ENCODE measurements around the gene PDE11A. TPM values are rescaled to one million over a fixed set of nuclear protein-coding genes. Genes with fewer than 3 reads are reported as not detected.

PDE11A gene
- polyA plus RNA-seq, 2 of the 4 experiments (the other 2 are of a cell fraction), result 3.6 to 5.6 TPM

DNA sequence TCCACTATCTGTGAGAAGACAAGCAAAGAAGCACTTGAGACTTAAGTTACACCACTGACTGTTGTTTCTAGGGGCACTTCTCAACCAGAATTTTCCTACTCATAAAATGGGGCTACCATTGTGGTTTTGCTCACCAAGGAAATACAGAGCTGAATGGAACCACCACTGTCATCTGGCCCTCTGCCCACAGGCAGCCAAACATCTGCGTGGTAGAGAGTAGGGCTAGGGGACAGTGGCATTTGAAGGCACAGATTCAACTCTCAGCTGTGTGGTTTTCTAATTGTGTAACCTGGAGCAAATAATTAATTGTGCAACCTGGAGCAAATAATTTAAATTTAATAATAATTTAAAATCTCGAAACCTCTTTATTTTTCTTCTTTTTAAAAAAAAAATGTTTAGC, 79.6 kb downstream of the PDE11A start:
- ChIA-PET POLR2A (no interaction called here), CTCF (interaction anchor here (1.1 to 1.5 kb wide), 2 partner anchors 10 to 77 kb away, joined by 4 to 6 read pairs; no protein-coding TSS in a partner anchor)
- Histone ChIP-seq H3K4me1 (peaks cover 25% of the 10 kb centered on the region), H3K4me2 (no peak overlapping the region), H3K27ac (0 out of 6 replicates have a peak overlapping the region, but pooled peaks of 1 of the 2 experiments have one; percentile 29), H3K4me3 (no peak overlapping the region), H3K9me3 (no peaks in the 10 kb centered on the region)
- TF ChIP-seq, protein P1, sequence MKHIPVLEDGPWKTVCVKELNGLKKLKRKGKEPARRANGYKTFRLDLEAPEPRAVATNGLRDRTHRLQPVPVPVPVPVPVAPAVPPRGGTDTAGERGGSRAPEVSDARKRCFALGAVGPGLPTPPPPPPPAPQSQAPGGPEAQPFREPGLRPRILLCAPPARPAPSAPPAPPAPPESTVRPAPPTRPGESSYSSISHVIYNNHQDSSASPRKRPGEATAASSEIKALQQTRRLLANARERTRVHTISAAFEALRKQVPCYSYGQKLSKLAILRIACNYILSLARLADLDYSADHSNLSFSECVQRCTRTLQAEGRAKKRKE (CRISPR knock-in tag; IDR thresholded peaks at IDR 0.05; ENCODE audit: low read depth), result no peak
- TF ChIP-seq, protein P2, sequence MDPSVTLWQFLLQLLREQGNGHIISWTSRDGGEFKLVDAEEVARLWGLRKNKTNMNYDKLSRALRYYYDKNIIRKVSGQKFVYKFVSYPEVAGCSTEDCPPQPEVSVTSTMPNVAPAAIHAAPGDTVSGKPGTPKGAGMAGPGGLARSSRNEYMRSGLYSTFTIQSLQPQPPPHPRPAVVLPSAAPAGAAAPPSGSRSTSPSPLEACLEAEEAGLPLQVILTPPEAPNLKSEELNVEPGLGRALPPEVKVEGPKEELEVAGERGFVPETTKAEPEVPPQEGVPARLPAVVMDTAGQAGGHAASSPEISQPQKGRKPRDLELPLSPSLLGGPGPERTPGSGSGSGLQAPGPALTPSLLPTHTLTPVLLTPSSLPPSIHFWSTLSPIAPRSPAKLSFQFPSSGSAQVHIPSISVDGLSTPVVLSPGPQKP (IDR thresholded peaks at IDR 0.05; ENCODE audit: low read depth, low read length), result no peak
- TF ChIP-seq ZNF302 (CRISPR knock-in tag; IDR thresholded peaks at IDR 0.05) (no peak), RAD21 (conservative IDR thresholded peaks at IDR 0.05 in 1 of 2, IDR thresholded peaks at IDR 0.05 in 1 of 2) (no peak), TP53 (CRISPR knock-in tag; IDR thresholded peaks at IDR 0.05) (no peak), NR3C1 (IDR thresholded peaks at IDR 0.05) (no peak)
- 64% methylated on average over 2 of the region's 2 CpGs for WGBS (ENCODE audit: missing lambda C conversion rate)
- FAIRE-seq, result no peak
- ATAC-seq, result no peak
- DNase-seq (ENCODE audit: low read depth in 1 of 2, low spot score in 1 of 2), result no peak

DNA sequence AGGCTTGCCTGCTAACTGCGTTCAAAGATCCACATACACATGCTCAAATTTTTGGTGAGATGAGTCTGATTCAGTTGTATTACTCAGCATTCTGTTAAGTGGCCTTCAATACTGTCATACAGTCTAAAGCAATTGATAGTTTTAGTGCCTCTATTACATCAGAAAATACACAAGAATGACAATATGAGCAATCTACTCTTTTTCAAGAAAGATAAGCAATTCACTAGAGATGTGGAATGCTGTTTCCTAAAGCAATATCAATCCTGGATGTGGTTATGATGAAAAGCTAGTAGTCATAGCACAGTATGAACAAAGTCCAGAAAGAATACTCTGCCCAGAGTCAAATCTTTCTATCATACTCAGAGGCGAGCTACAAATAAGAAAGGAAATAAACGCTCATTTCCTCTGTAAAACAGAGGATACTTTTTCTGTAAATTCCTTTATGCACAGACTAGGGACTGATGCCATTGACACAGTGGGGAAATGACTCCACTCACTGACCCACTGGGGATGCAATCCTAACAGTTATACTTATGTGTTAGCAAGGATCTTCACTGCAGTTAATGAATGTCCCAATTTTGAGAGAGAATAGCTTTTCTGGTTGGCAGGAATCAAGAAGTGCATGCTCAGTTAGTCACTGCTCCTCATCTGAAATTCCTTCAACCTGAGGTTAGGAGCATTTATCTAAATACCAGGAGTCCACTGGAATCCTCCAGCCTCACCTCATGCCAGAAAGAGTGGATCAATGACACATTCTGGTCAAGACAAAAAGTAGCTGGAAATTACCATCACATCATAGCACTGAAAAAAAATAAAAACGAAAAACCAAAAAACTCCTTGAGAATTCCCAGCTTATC, 83.3 kb downstream of the PDE11A start:
- DNase-seq (ENCODE audit: low read depth in 1 of 2, low spot score in 1 of 2) (peak; percentile 5 to 53), FAIRE-seq (no peak), ATAC-seq (peak; percentile 79 to 89)
- Histone ChIP-seq H3K4me1 (peaks cover 22% of the 10 kb centered on the region), H3K9me3 (no peaks in the 10 kb centered on the region), H3K4me3 (no peak overlapping the region), H3K4me2 (peak overlapping the region; percentile 53), H3K27ac (peak overlapping the region; percentile 61 to 77)
- peak; percentile 32; the same call in 1 of the 2 replicates for TF ChIP-seq JUNB (IDR thresholded peaks at IDR 0.05)
- peak; percentile 23 for TF ChIP-seq MAFK (IDR thresholded peaks at IDR 0.05; ENCODE audit: partially characterized antibody)
- no peak for TF ChIP-seq KDM5A (IDR thresholded peaks at IDR 0.05)
- no peak for TF ChIP-seq CHD2 (IDR thresholded peaks at IDR 0.05; ENCODE audit: low read length, partially characterized antibody)
- WGBS (ENCODE audit: missing lambda C conversion rate), result 3% methylated on average over 4 of the region's 4 CpGs
- POLR2A ChIA-PET, result interaction anchor here (0.6 to 1.4 kb wide), 4 partner anchors 9 to 95 kb away, joined by 3 to 5 read pairs (median 3); no protein-coding TSS in a partner anchor
- CTCF ChIA-PET, result interaction anchor here (0.7 to 1.3 kb wide), 4 partner anchors 10 to 122 kb away, joined by 3 to 5 read pairs (median 4); no protein-coding TSS in a partner anchor

DNA sequence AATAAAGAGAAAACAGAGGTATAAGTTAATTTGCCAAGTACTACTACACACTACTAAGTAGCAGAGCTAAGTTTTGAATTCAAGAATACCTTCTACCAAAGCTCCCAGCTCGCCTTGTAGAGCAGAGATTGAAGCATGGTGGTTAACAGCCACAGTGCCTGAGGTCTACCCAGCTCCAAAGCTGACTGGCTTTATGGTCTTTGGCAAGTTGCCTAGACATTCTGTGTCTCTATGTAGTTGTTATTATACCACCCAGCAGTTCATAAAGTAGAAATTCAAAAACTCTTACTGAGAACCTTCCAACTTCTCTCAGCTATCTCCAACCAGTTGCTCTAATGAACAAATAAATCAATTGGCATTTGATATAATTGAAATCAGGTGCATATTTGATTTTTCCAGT, 87.8 kb downstream of the PDE11A start:
- Histone ChIP-seq H3K4me1 (peaks cover 20% of the 10 kb centered on the region), H3K4me2 (no peak overlapping the region), H3K9me3 (no peaks in the 10 kb centered on the region), H3K4me3 (no peak overlapping the region), H3K27ac (0 out of 6 replicates have a peak overlapping the region, but pooled peaks of 1 of the 2 experiments have one; percentile 29)
- POLR2A ChIA-PET, result no interaction called here
- CTCF ChIA-PET, result interaction anchor here (0.7 to 2.5 kb wide), 6 partner anchors 13 to 127 kb away, joined by 3 to 23 read pairs (median 6); partner anchors contain the start of genes PDE11A and RBM45
- 27% methylated on average over 1 of the region's 1 CpG for WGBS (ENCODE audit: missing lambda C conversion rate)
- ATAC-seq (no peak), DNase-seq (ENCODE audit: low read depth in 1 of 2, low spot score in 1 of 2) (no peak), FAIRE-seq (no peak)
- no peak for TF ChIP-seq ESRRA (IDR thresholded peaks at IDR 0.05; ENCODE audit: borderline replicate concordance, low read length)
- TF ChIP-seq RCOR1 (IDR thresholded peaks at IDR 0.05; ENCODE audit: low read depth, low read length), result no peak
- no peak for TF ChIP-seq FOXS1 (CRISPR knock-in tag; IDR thresholded peaks at IDR 0.05)
- no peak for TF ChIP-seq PHF8 (IDR thresholded peaks at IDR 0.05; ENCODE audit: borderline replicate concordance, low read depth)
- TF ChIP-seq RFX5 (IDR thresholded peaks at IDR 0.05), result no peak
- TF ChIP-seq NFE2L2 (conservative IDR thresholded peaks at IDR 0.05; ENCODE audit: low read length), result no peak
- TF ChIP-seq EHF (CRISPR knock-in tag; IDR thresholded peaks at IDR 0.05), result no peak
- no peak for TF ChIP-seq GATA3 (IDR thresholded peaks at IDR 0.05; ENCODE audit: borderline replicate concordance)
- TF ChIP-seq, protein P3, sequence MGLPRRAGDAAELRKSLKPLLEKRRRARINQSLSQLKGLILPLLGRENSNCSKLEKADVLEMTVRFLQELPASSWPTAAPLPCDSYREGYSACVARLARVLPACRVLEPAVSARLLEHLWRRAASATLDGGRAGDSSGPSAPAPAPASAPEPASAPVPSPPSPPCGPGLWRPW (IDR thresholded peaks at IDR 0.05), result no peak
- TF ChIP-seq SREBF2 (IDR thresholded peaks at IDR 0.05), result no peak
- no peak for TF ChIP-seq FOSB (CRISPR knock-in tag; IDR thresholded peaks at IDR 0.05)
- TF ChIP-seq HDAC2 (IDR thresholded peaks at IDR 0.05), result no peak
- no peak for TF ChIP-seq TP53 (CRISPR knock-in tag; IDR thresholded peaks at IDR 0.05)
- no peak for TF ChIP-seq RNF2 (IDR thresholded peaks at IDR 0.05; ENCODE audit: borderline replicate concordance, low read depth)
- TF ChIP-seq CBX8 (IDR thresholded peaks at IDR 0.05), result no peak
- no peak for TF ChIP-seq JUN (IDR thresholded peaks at IDR 0.05)

Data from A549 (cell line).